ENCODE measurements around the gene ADCY5. TPM values are rescaled to one million over a fixed set of nuclear protein-coding genes. Genes with fewer than 3 reads are reported as not detected.

The ADCY5 gene
- polyA plus RNA-seq, 1 donor: 10.6 TPM

- Histone ChIP-seq H3K9me3 (ENCODE audit: control insufficient read depth, low read depth, low read length) (no peaks in the 10 kb centered on the region), H3K4me3 (ENCODE audit: low read length) (no peak overlapping the region), H3K27ac (ENCODE audit: low read length) (no peak overlapping the region), H3K36me3 (ENCODE audit: control insufficient read depth, insufficient read depth, low read length) (no peaks in the 10 kb centered on the region), H3K4me1 (ENCODE audit: control insufficient read depth, insufficient read depth, low read length) (no peaks in the 10 kb centered on the region), H3K27me3 (ENCODE audit: control insufficient read depth, insufficient read depth, low read length) (no peaks in the 10 kb centered on the region)
- WGBS (ENCODE audit: insufficient coverage, low lambda C conversion rate): no CpG with 5 or more reads among the region's 15 CpGs
- DNase-seq: no peak
These were observed 105.4 kb downstream of the ADCY5 start for GRCh38 chr3:123343296-123344174.

- no peaks in the 10 kb centered on the region for H3K36me3 ChIP-seq (ENCODE audit: control insufficient read depth, insufficient read depth, low read length)
- no peaks in the 10 kb centered on the region for H3K9me3 ChIP-seq (ENCODE audit: control insufficient read depth, low read depth, low read length)
- H3K4me3 ChIP-seq (ENCODE audit: low read length): no peak overlapping the region
- no peaks in the 10 kb centered on the region for H3K27me3 ChIP-seq (ENCODE audit: control insufficient read depth, insufficient read depth, low read length)
- DNase-seq: no peak
- no CpG with 5 or more reads among the region's 8 CpGs for WGBS (ENCODE audit: insufficient coverage, low lambda C conversion rate)
- no peak overlapping the region for H3K27ac ChIP-seq (ENCODE audit: low read length)
- H3K4me1 ChIP-seq (ENCODE audit: control insufficient read depth, insufficient read depth, low read length): no peaks in the 10 kb centered on the region
These were observed 106.2 kb downstream of the ADCY5 start for GRCh38 chr3:123342631-123343080.

DNA sequence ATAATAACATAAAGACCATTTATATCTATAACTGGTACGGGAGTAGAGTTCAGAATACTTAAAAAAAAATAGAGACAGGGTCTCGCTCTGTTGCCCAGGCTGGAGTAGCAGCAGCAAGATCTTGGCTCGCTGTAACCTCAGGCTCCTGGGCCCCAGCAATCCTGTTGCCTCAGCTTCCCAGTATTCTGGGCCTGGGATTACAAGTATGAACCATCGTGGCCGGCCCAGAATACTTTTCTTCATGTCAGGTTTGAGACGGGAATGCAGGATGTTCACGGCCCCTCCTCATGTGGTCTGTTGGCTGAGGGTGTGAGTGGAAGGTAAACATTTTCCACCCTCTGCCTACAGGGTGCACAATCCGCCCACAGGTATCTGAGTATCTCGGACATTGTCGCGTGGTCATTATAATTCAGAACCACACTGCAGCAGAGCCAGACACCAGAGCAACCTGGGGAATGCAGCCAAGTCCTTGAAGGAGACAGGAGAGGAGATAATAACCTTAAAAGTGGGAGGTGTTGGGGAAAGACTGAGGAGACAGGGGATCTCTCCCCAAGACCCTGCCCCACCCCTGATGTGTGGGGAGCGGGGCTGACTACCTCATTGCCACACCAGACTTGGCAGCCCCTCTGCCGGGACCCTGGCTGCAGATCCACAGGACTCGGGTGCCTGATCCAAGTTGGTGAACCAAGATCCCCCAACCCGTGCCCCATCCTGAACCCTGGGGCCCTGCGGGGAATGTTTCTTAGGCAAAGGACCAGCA lies 106.8 kb downstream of the ADCY5 start:
- Histone ChIP-seq H3K27me3 (ENCODE audit: control insufficient read depth, insufficient read depth, low read length) (no peaks in the 10 kb centered on the region), H3K9me3 (ENCODE audit: control insufficient read depth, low read depth, low read length) (no peaks in the 10 kb centered on the region), H3K27ac (ENCODE audit: low read length) (no peak overlapping the region), H3K36me3 (ENCODE audit: control insufficient read depth, insufficient read depth, low read length) (no peaks in the 10 kb centered on the region), H3K4me3 (ENCODE audit: low read length) (no peak overlapping the region), H3K4me1 (ENCODE audit: control insufficient read depth, insufficient read depth, low read length) (no peaks in the 10 kb centered on the region)
- no peak for DNase-seq
- 100% methylated on average over 1 of the region's 16 CpGs for WGBS (ENCODE audit: insufficient coverage, low lambda C conversion rate)

GRCh38 chr3:123340336-123340735 lies 108.6 kb downstream of the ADCY5 start:
- H3K4me1 ChIP-seq (ENCODE audit: control insufficient read depth, insufficient read depth, low read length): no peaks in the 10 kb centered on the region
- no peaks in the 10 kb centered on the region for H3K36me3 ChIP-seq (ENCODE audit: control insufficient read depth, insufficient read depth, low read length)
- DNase-seq: no peak
- H3K27me3 ChIP-seq (ENCODE audit: control insufficient read depth, insufficient read depth, low read length): no peaks in the 10 kb centered on the region
- H3K4me3 ChIP-seq (ENCODE audit: low read length): no peak overlapping the region
- WGBS (ENCODE audit: insufficient coverage, low lambda C conversion rate): no CpG with 5 or more reads among the region's 4 CpGs
- no peak overlapping the region for H3K27ac ChIP-seq (ENCODE audit: low read length)
- H3K9me3 ChIP-seq (ENCODE audit: control insufficient read depth, low read depth, low read length): no peaks in the 10 kb centered on the region

DNA sequence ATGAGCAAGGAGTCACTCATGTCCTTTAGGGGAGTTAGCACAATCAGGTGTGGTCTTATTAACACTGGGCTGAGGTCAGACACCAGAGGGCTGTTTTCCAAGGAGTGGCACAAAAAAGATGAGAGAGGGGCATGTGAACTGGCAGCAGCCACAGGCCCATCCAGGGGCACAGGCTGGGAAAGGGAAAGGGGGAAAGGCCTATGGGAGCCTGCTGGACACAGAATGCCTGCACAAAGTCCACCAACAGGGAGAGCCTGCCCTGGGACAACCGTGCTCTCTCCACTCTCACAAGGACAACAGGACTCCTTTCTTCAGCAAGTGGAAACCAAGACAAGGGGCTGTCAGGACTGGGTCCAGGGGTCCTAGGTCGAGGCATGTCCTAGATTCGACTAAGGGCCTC lies 109.6 kb downstream of the ADCY5 start:
- WGBS (ENCODE audit: insufficient coverage, low lambda C conversion rate): no CpG with 5 or more reads among the region's 3 CpGs
- no peaks in the 10 kb centered on the region for H3K4me1 ChIP-seq (ENCODE audit: control insufficient read depth, insufficient read depth, low read length)

DNA sequence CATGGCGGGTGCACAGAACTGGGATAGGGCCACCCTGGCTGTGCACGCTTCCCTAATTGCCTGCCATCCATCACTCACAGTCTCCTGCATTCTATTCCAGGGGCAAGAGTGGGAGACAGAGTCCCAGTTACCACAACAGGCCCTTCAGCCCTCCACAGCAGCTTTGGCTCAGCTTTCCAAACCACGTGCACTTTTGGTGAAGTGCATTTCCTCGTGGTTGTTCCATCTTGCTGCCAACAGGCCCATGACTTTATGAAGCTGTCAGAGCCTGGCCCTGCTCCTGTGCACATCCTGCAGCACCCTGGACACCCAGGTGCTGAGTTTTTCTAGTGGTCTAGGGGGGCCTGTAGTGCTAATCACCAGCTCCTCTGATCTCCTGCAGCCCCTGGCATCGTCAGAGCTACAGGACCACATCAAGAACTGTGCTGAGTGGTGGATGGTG lies 110.2 kb downstream of the ADCY5 start:
- Histone ChIP-seq H3K36me3 (ENCODE audit: control insufficient read depth, insufficient read depth, low read length) (no peaks in the 10 kb centered on the region), H3K4me3 (ENCODE audit: low read length) (no peak overlapping the region), H3K27ac (ENCODE audit: low read length) (no peak overlapping the region), H3K27me3 (ENCODE audit: control insufficient read depth, insufficient read depth, low read length) (no peaks in the 10 kb centered on the region), H3K4me1 (ENCODE audit: control insufficient read depth, insufficient read depth, low read length) (no peaks in the 10 kb centered on the region), H3K9me3 (ENCODE audit: control insufficient read depth, low read depth, low read length) (no peaks in the 10 kb centered on the region)
- DNase-seq: no peak
- WGBS (ENCODE audit: insufficient coverage, low lambda C conversion rate): no CpG with 5 or more reads among the region's 5 CpGs

More for the DNA sequence above, 109.6 kb downstream of the ADCY5 start:
- H3K4me3 ChIP-seq (ENCODE audit: low read length): no peak overlapping the region
- no peaks in the 10 kb centered on the region for H3K36me3 ChIP-seq (ENCODE audit: control insufficient read depth, insufficient read depth, low read length)
- H3K9me3 ChIP-seq (ENCODE audit: control insufficient read depth, low read depth, low read length): no peaks in the 10 kb centered on the region
- no peak for DNase-seq
- no peaks in the 10 kb centered on the region for H3K27me3 ChIP-seq (ENCODE audit: control insufficient read depth, insufficient read depth, low read length)
- H3K27ac ChIP-seq (ENCODE audit: low read length): no peak overlapping the region

DNA sequence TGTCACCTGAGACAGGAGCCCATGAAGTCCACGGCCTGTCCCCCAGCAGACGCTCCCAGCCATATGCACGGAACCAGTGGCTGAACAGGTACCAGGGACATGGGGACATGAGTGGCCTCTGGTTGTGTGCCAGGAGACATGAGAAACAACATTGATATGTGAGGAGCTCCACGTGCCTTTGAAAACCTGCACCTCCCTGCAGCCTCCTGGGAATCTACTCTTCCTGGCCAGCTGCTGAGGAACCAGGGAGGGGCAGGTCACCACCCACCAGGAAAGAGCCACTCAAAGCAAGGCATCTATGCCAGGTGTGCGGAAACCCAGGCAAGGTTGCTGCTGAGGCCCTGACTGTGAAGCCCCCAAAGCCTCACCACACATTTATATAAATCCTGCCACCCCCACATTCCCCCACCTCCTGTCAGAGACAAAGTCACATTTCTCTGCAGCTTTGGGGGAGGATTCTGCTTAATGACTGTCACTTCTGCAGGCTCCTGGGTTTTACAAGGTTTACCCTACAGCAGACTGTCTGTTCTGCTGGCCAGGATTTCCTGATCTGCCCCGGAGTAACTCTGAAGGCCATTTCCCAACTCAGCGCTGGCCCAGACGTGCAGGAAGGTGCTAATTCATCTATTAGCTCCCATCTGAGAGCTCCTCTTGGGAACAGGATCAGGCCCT lies 110.8 kb downstream of the ADCY5 start:
- Histone ChIP-seq H3K36me3 (ENCODE audit: control insufficient read depth, insufficient read depth, low read length) (no peaks in the 10 kb centered on the region), H3K27ac (ENCODE audit: low read length) (no peak overlapping the region), H3K4me3 (ENCODE audit: low read length) (no peak overlapping the region), H3K27me3 (ENCODE audit: control insufficient read depth, insufficient read depth, low read length) (no peaks in the 10 kb centered on the region), H3K9me3 (ENCODE audit: control insufficient read depth, low read depth, low read length) (peaks cover 5% of the 10 kb centered on the region), H3K4me1 (ENCODE audit: control insufficient read depth, insufficient read depth, low read length) (no peaks in the 10 kb centered on the region)
- no peak for DNase-seq
- WGBS (ENCODE audit: insufficient coverage, low lambda C conversion rate): no CpG with 5 or more reads among the region's 8 CpGs

DNA sequence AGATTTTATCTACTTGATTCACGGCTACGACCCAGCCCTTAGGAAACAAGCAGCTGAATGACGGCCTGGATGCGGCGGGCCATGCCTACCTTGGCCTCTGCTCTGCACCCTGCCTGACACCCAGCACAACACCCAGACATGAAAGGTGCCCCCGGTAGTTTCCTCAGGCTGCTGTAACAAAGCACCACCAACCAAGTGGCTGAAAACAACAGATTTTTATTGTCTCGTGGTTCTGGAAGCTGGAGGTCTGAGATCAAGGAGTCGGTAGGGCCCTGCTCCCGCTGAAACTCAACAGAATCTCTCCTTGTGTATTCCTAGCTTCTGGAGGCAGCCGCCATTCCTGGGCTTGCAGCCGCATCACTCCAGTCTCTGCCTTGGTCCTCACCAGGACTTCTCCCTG lies 111.7 kb downstream of the ADCY5 start:
- no peaks in the 10 kb centered on the region for H3K4me1 ChIP-seq (ENCODE audit: control insufficient read depth, insufficient read depth, low read length)

GRCh38 chr3:123336441-123336851 lies 112.4 kb downstream of the ADCY5 start:
- no peak overlapping the region for H3K4me3 ChIP-seq (ENCODE audit: low read length)
- DNase-seq: no peak
- H3K27ac ChIP-seq (ENCODE audit: low read length): no peak overlapping the region
- peaks cover 8% of the 10 kb centered on the region for H3K9me3 ChIP-seq (ENCODE audit: control insufficient read depth, low read depth, low read length)
- no peaks in the 10 kb centered on the region for H3K4me1 ChIP-seq (ENCODE audit: control insufficient read depth, insufficient read depth, low read length)
- H3K36me3 ChIP-seq (ENCODE audit: control insufficient read depth, insufficient read depth, low read length): no peaks in the 10 kb centered on the region
- no peaks in the 10 kb centered on the region for H3K27me3 ChIP-seq (ENCODE audit: control insufficient read depth, insufficient read depth, low read length)
- no CpG with 5 or more reads among the region's 7 CpGs for WGBS (ENCODE audit: insufficient coverage, low lambda C conversion rate)

More for the DNA sequence above, 111.7 kb downstream of the ADCY5 start:
- Histone ChIP-seq H3K36me3 (ENCODE audit: control insufficient read depth, insufficient read depth, low read length) (no peaks in the 10 kb centered on the region), H3K27ac (ENCODE audit: low read length) (no peak overlapping the region), H3K4me3 (ENCODE audit: low read length) (no peak overlapping the region), H3K27me3 (ENCODE audit: control insufficient read depth, insufficient read depth, low read length) (no peaks in the 10 kb centered on the region), H3K9me3 (ENCODE audit: control insufficient read depth, low read depth, low read length) (peaks cover 8% of the 10 kb centered on the region)
- WGBS (ENCODE audit: insufficient coverage, low lambda C conversion rate): 100% methylated on average over 1 of the region's 11 CpGs
- DNase-seq: no peak

DNA sequence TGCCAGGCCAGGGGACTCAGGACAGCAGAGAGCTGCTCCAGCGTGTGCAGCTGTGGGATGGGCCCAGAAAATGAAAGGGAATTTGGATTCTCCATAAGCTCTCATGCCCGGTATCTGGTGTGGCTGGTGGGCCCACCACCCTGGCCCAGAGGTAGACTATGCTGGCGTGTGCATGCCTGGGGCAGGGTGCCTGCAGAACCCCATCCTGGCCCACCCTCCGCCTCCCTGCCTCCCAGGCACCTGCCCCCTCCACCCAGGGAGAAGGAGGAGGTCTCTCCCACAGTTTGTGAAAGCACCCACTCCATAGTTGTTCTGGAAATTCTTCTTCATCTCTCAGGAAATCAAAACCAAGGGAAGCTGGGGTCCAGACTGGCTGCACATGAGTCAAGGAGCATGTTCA lies 112.9 kb downstream of the ADCY5 start:
- no peak overlapping the region for H3K27ac ChIP-seq (ENCODE audit: low read length)
- no peaks in the 10 kb centered on the region for H3K4me1 ChIP-seq (ENCODE audit: control insufficient read depth, insufficient read depth, low read length)
- no peaks in the 10 kb centered on the region for H3K27me3 ChIP-seq (ENCODE audit: control insufficient read depth, insufficient read depth, low read length)
- peaks cover 8% of the 10 kb centered on the region for H3K9me3 ChIP-seq (ENCODE audit: control insufficient read depth, low read depth, low read length)
- DNase-seq: no peak
- H3K36me3 ChIP-seq (ENCODE audit: control insufficient read depth, insufficient read depth, low read length): no peaks in the 10 kb centered on the region
- no peak overlapping the region for H3K4me3 ChIP-seq (ENCODE audit: low read length)
- WGBS (ENCODE audit: insufficient coverage, low lambda C conversion rate): no CpG with 5 or more reads among the region's 4 CpGs

Measured in large intestine (tissue), 3 donors.